SU-DHL-6 (cell line): ENCODE results near the gene PIGR.

Experiments
- H2AFZ ChIP-seq: fragments of 200-600 bp; sonication (generic); 2 replicates; pipeline ENCODE4 v1.6.1; 2014; ENCODE audit warnings: low read depth, mild to moderate bottlenecking, moderate library complexity, mixed read lengths, antibody characterized with exemption, low read length; ENCODE audit not compliant: severe bottlenecking
- H3F3A ChIP-seq: fragments of 200-600 bp; shearing (Covaris generic); 2 replicates; pipeline ENCODE4 v1.6.0; 2016; ENCODE audit warnings: antibody characterized with exemption, mild to moderate bottlenecking; ENCODE audit not compliant: insufficient read depth
- H3K27ac ChIP-seq: fragments of 200-600 bp; sonication (generic); 2 replicates; pipeline ENCODE4 v1.5.1; 2016; ENCODE audit warnings: low read depth, mild to moderate bottlenecking, low read length, moderate library complexity, mixed read lengths
- H3K27me3 ChIP-seq: fragments of 200-600 bp; sonication (generic), shearing (Covaris generic); 2 replicates; pipeline ENCODE4 v1.6.0; 2014; ENCODE audit warnings: mild to moderate bottlenecking, low read length
- H3K36me3 ChIP-seq: fragments of 200-600 bp; sonication (generic); 2 replicates; pipeline ENCODE4 v1.6.1; 2014; ENCODE audit warnings: mild to moderate bottlenecking, low read length, mixed read lengths
- H3K4me2 ChIP-seq: fragments of 300-600, 200-600 bp; shearing (Covaris generic), sonication (generic); 2 replicates; pipeline ENCODE4 v1.6.0; 2014; ENCODE audit warnings: low read length, low read depth, mild to moderate bottlenecking; ENCODE audit not compliant: poor library complexity, severe bottlenecking
- H3K4me3 ChIP-seq: fragments of 200-600 bp; sonication (generic); 2 replicates; pipeline ENCODE4 v1.5.1; 2014; ENCODE audit warnings: antibody characterized with exemption, low read length, mild to moderate bottlenecking, mixed read lengths; ENCODE audit not compliant: insufficient read depth, poor library complexity, severe bottlenecking
- H3K79me2 ChIP-seq: fragments of 200-600 bp; sonication (generic); 2 replicates; pipeline ENCODE4 v1.6.1; 2014; ENCODE audit warnings: mild to moderate bottlenecking, low read length, moderate library complexity; ENCODE audit not compliant: insufficient read depth
- H3K9ac ChIP-seq: fragments of 200-600 bp; sonication (generic); 2 replicates; pipeline ENCODE4 v1.7.0; 2014; ENCODE audit warnings: mild to moderate bottlenecking, low read length
- H3K9me2 ChIP-seq: fragments of 200-600 bp; sonication (generic); replicated peaks from 2 replicates; pipeline ENCODE4 v1.6.1; 2014; ENCODE audit warnings: low read length; ENCODE audit not compliant: insufficient read depth
- H3K9me3 ChIP-seq: fragments of 200-600 bp; sonication (generic); 2 replicates; pipeline ENCODE4 v1.6.1; 2014; ENCODE audit warnings: low read length, mixed read lengths; ENCODE audit not compliant: insufficient read depth
- H4K20me1 ChIP-seq: fragments of 200-600 bp; sonication (generic); 2 replicates; pipeline ENCODE4 v1.6.1; 2014; ENCODE audit warnings: low read depth, mild to moderate bottlenecking, antibody characterized with exemption, low read length, moderate library complexity, mixed read lengths
- CTCF ChIP-seq: fragments of 200-600 bp; sonication (generic); IDR thresholded peaks from one replicate; pipeline ENCODE4 v1.5.1; 2017; ENCODE audit warnings: antibody characterized with exemption, mild to moderate bottlenecking, low read length, moderate library complexity; ENCODE audit not compliant: insufficient read depth, poor library complexity, severe bottlenecking
- EZH2phosphoT487 ChIP-seq: fragments of 200-600 bp; sonication (generic), shearing (Covaris generic); conservative IDR thresholded peaks from 2 replicates; pipeline ENCODE4 v1.6.1; 2018; ENCODE audit warnings: mild to moderate bottlenecking, antibody characterized with exemption, low read length, moderate library complexity, mixed read lengths

Gene PIGR

GRCh38 chr1:206923009-206923960, 23.0 kb downstream of the PIGR start:
- H3K27me3 ChIP-seq = no peaks in the 10 kb centered on the region
- H3K9me2 ChIP-seq = no peaks in the 10 kb centered on the region
- H3K27ac ChIP-seq = peak overlapping the region; percentile 57
- TF ChIP-seq EZH2phosphoT487 = no peak
- TF ChIP-seq CTCF = no peak
- H3F3A ChIP-seq = peaks cover 6% of the 10 kb centered on the region; the same call in 1 of the 2 replicates
- H3K36me3 ChIP-seq = no peaks in the 10 kb centered on the region
- H3K79me2 ChIP-seq = no peaks in the 10 kb centered on the region
- no peak overlapping the region for H3K9ac ChIP-seq
- H4K20me1 ChIP-seq = no peaks in the 10 kb centered on the region
- peak overlapping the region; percentile 50 for H3K4me2 ChIP-seq
- no peak overlapping the region for H3K4me3 ChIP-seq
- no peaks in the 10 kb centered on the region for H3K9me3 ChIP-seq
- no peak overlapping the region for H2AFZ ChIP-seq

- H3K27me3 ChIP-seq = no peaks in the 10 kb centered on the region
- no peaks in the 10 kb centered on the region for H3K36me3 ChIP-seq
- H3K79me2 ChIP-seq = no peaks in the 10 kb centered on the region
- no peaks in the 10 kb centered on the region for H3K9me2 ChIP-seq
- H3K27ac ChIP-seq = peak overlapping the region; percentile 57; the same call in 1 of the 2 replicates
- peak overlapping the region; percentile 50 for H3K4me2 ChIP-seq
- H3F3A ChIP-seq = peaks cover 6% of the 10 kb centered on the region; the same call in 1 of the 2 replicates
- no peaks in the 10 kb centered on the region for H4K20me1 ChIP-seq
- H2AFZ ChIP-seq = no peak overlapping the region
- H3K4me3 ChIP-seq = no peak overlapping the region
- no peak overlapping the region for H3K9ac ChIP-seq
- H3K9me3 ChIP-seq = no peaks in the 10 kb centered on the region
- TF ChIP-seq EZH2phosphoT487 (no peak), CTCF (no peak)
Observed at GRCh38 chr1:206922524-206922923, 23.7 kb downstream of the PIGR start.

GRCh38 chr1:206921772-206922265, 24.4 kb downstream of the PIGR start, which contains the start of gene FCMR:
Gene FCMR (minus strand): TSS chr1:206921941. CDS start chr1:206921854, 87 bp downstream.
- Histone ChIP-seq H3K36me3 (no peaks in the 10 kb centered on the region), H3K9ac (peak within 1 kb of the TSS; percentile 11; the same call in 1 of the 2 replicates), H3K27me3 (no peaks in the 10 kb centered on the region), H3K4me3 (peak within 1 kb of the TSS; percentile 20), H3K27ac (peak within 1 kb of the TSS; percentile 57), H3K9me2 (no peaks in the 10 kb centered on the region), H3K79me2 (no peaks in the 10 kb centered on the region), H4K20me1 (no peaks in the 10 kb centered on the region), H3F3A (peaks cover 6% of the 10 kb centered on the region; the same call in 1 of the 2 replicates), H3K4me2 (peak within 1 kb of the TSS; percentile 50), H3K9me3 (no peaks in the 10 kb centered on the region), H2AFZ (no peak within 1 kb of the TSS)
- TF ChIP-seq EZH2phosphoT487 (no peak), CTCF (no peak)
